Astrocyte of the hippocampus (primary cell): ENCODE results near the gene NEDD4.

Experiments used
- DNase-seq: peaks from one replicate; pipeline ENCODE4 v3.0.0; 2011; ENCODE audit warnings: low read depth, low spot score

Gene NEDD4

DNA sequence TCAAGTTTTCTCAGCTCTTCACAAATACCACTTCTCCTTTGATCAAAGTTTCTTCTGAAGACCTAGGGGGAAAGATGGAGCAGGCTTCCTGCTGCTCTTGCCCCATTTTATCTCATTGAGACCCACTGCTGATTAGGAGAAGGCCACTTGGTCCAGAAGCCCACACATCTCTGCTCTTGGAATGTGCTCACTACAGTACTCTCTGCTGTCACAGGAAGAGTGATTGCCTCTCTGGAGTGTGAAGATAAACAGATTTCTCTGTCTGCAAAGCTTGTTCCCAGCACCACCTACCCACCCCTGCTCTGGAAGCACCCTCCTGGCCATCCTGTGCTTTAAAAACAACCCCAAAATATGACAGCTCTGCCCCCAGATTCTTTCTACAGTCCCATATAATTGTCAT, 209.1 kb downstream of the NEDD4 start:
- DNase-seq = no peak

- DNase-seq = no peak
These were observed 210.5 kb downstream of the NEDD4 start for GRCh38 chr15:55782901-55783300.

DNA sequence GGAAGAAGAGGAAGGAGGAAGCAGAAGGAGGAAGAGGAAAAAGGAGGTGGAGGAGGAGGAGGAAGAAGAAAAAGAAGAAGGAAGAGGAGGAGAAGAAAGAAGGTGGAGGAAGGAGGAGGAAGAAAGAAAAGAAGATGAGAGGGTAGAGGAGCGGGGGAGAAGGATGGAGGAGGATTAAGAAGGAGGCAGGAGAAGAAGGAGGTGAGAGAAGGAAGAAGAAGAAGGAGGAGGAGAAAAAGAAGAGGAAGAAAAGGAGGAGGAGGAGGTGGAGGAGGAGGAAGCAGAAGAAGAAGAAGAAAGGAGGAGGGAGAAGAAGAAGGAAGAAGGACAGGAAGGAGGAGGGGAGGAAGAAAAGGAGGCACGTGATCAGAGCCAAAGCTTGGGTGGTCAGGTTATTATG, 213.1 kb downstream of the NEDD4 start:
- DNase-seq = no peak

DNA sequence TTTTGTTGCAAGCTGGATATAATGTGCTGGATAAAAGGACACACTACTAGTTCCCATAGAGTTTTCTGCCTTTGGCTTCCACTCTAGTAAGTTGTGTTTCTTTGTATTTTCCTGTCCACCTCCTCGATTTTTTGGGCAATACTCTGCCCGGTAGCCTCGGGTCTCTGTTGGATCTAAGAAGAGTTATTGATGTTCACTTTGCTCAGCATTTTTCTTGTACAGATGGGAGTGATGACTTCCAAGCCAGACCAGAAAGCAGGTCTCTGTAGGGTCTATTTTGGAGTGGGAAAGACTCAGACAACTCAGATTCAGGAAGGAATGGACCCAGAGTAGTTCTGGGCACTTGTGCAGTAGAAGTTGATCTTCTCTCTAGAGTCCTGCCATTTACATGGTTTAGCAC, 214.5 kb downstream of the NEDD4 start:
- DNase-seq = no peak
